WERI-Rb-1 (cell line): ENCODE results near the gene FBXO44.

ENCODE experiments used
- DNase-seq: peaks from one replicate; pipeline ENCODE4 v3.0.0-alpha.2; 2020
- H3K27ac ChIP-seq: fragments of 250-450 bp; sonication (Bioruptor Pico); 2 replicates; pipeline ENCODE4 v1.5.1; 2020; ENCODE audit warnings: mild to moderate bottlenecking, moderate library complexity
- H3K27me3 ChIP-seq: fragments of 250-450 bp; sonication (Bioruptor Pico); 2 replicates; pipeline ENCODE4 v1.5.1; 2021; ENCODE audit warnings: mild to moderate bottlenecking, low read depth, moderate library complexity; ENCODE audit not compliant: insufficient read depth, severe bottlenecking
- H3K36me3 ChIP-seq: fragments of 250-450 bp; sonication (Bioruptor Pico); 2 replicates; pipeline ENCODE4 v1.5.1; 2020; ENCODE audit warnings: mild to moderate bottlenecking, moderate library complexity
- H3K4me3 ChIP-seq: 2 replicates; pipeline ENCODE4 v1.5.1; 2011; ENCODE audit warnings: low read depth, mild to moderate bottlenecking, control low read depth, low read length
- H3K9me3 ChIP-seq: fragments of 250-450 bp; sonication (Bioruptor Pico); 2 replicates; pipeline ENCODE4 v1.5.1; 2021; ENCODE audit warnings: mild to moderate bottlenecking, moderate library complexity; ENCODE audit not compliant: severe bottlenecking
- CTCF ChIP-seq: IDR thresholded peaks from 2 replicates; pipeline ENCODE4 v1.5.1; 2011; ENCODE audit warnings: low read depth, mild to moderate bottlenecking, control low read depth, inconsistent platforms, low read length

The FBXO44 gene

DNA sequence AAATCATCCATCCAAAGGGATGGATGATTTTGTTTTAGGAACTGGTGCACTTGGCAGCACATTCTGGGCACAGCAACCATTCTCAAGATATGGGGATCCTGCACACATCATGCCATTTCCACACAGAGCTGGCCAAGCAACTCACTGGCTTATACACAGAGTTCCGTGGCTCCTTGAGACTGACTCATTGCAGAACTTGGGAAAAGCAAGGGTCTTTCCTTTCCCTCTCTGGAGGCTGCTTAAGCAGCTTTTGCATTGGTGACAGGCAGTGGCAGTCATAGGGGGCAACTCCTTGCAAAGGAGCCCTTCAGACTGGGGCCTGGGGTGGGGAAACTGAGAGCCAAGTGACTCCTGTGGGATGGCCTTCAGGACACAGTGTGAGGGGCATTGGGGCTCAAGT, 28.1 kb downstream of the FBXO44 start:
- DNase-seq, result no peak
- Histone ChIP-seq H3K27me3 (no peaks in the 10 kb centered on the region), H3K27ac (no peak overlapping the region), H3K36me3 (peaks cover 14% of the 10 kb centered on the region), H3K9me3 (no peaks in the 10 kb centered on the region), H3K4me3 (no peak overlapping the region)
- TF ChIP-seq CTCF, result no peak

DNA sequence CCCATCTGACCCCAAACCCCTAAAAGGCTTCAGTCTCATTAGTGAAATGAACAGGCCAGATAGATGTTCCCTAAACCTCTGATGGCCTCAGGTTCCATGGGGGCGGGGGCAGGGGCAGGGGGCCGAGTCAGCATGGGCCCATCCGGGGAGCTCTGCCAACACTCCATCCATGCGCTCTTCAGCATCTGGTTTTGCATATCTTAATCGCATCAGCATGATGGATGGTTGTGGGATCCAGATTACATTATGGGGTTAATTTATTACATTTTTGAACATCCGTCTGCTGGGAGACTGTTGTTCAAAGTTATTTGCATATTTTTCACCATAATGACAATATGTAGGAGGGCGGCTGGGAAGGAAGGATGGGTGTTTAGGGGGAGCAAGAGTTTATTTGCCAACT, 29.4 kb downstream of the FBXO44 start:
- DNase-seq, result no peak
- no peak overlapping the region for H3K27ac ChIP-seq
- TF ChIP-seq CTCF, result no peak
- H3K9me3 ChIP-seq, result no peaks in the 10 kb centered on the region
- H3K27me3 ChIP-seq, result no peaks in the 10 kb centered on the region
- H3K4me3 ChIP-seq, result no peak overlapping the region
- H3K36me3 ChIP-seq, result peaks cover 3% of the 10 kb centered on the region

- no peaks in the 10 kb centered on the region for H3K9me3 ChIP-seq
- no peak for TF ChIP-seq CTCF
- no peaks in the 10 kb centered on the region for H3K27me3 ChIP-seq
- H3K27ac ChIP-seq, result no peak overlapping the region
- H3K36me3 ChIP-seq, result no peaks in the 10 kb centered on the region; the same call in 1 of the 2 replicates
- no peak overlapping the region for H3K4me3 ChIP-seq
- DNase-seq, result no peak
Measured at GRCh38 chr1:11685210-11685752, 30.6 kb downstream of the FBXO44 start.

GRCh38 chr1:11688506-11688905, 33.8 kb downstream of the FBXO44 start:
- DNase-seq, result no peak
- H3K36me3 ChIP-seq, result no peaks in the 10 kb centered on the region
- H3K4me3 ChIP-seq, result no peak overlapping the region
- H3K27me3 ChIP-seq, result no peaks in the 10 kb centered on the region
- no peak for TF ChIP-seq CTCF
- H3K27ac ChIP-seq, result no peak overlapping the region
- H3K9me3 ChIP-seq, result no peaks in the 10 kb centered on the region

GRCh38 chr1:11690397-11691301, 36.0 kb downstream of the FBXO44 start:
- no peaks in the 10 kb centered on the region for H3K9me3 ChIP-seq
- H3K36me3 ChIP-seq, result no peaks in the 10 kb centered on the region
- H3K27me3 ChIP-seq, result no peaks in the 10 kb centered on the region
- peak; percentile 39; the same call in 1 of the 2 replicates for TF ChIP-seq CTCF
- H3K27ac ChIP-seq, result peak overlapping the region; percentile 90
- peak overlapping the region; percentile 73 for H3K4me3 ChIP-seq
- peak; percentile 71 for DNase-seq
